Pancreas (tissue), 10 donors: ENCODE data around the gene SNRK. TPM values are rescaled to one million over a fixed set of nuclear protein-coding genes. Genes with fewer than 3 reads are reported as not detected.

Experiments
- ATAC-seq, 4 donors: fragments of 200-7000 bp; cut with Tn5 transposase; one replicate each; pipeline versions ENCODE4 v1.8.0 to v1.9.1; 2020; ENCODE audit warnings: mild to moderate bottlenecking in 4 of 4, moderate library complexity in 4 of 4
- DNase-seq, 6 donors: peaks; one replicate each; pipeline ENCODE4 v3.0.0-alpha.2; 2020
- FAIRE-seq: peaks from 2 replicates; lab custom pipeline; 2012; peaks lifted over from hg19 to GRCh38; lab: Jason Lieb, UNC
- H3K27ac ChIP-seq, 4 donors: fragments of 200-600 bp; sonication (generic); 1 replicate in 3 of 4; 2 replicates in 1 of 4; pipeline versions ENCODE4 v1.5.0 to v1.8.0; 2020
- H3K27me3 ChIP-seq, 4 donors: fragments of 200-600 bp; one replicate each; pipeline ENCODE4 v1.8.0; 2021
- H3K36me3 ChIP-seq, 3 donors: fragments of 200-600 bp; sonication (generic) in 1 of 3; one replicate each; pipeline versions ENCODE4 v1.5.0 to v1.8.0; 2020 to 2021
- H3K4me1 ChIP-seq, 3 donors: fragments of 200-600 bp; one replicate each; pipeline ENCODE4 v1.8.0; 2021
- H3K4me3 ChIP-seq, 4 donors: fragments of 200-600 bp; sonication (generic) in 2 of 4; one replicate each; pipeline versions ENCODE4 v1.5.0 to v1.8.0; 2020 to 2021
- H3K9me3 ChIP-seq, 4 donors: fragments of 200-600 bp; one replicate each; pipeline ENCODE4 v1.8.0; 2021
- WGBS, 2 donors: extraction: QIAGEN DNeasy Blood & Tissue Kit; methylation state at CpG; one replicate each; pipeline ENCODE4 v1.1.7; 2013; 5-methylcytosine and 5-hydroxymethylcytosine counted together
- intact Hi-C, 3 donors: fragments of 100-400 bp; cut with DNase I; formaldehyde crosslinking; loops; one replicate each; pipeline versions ENCODE4 v1.11.1 to v1.14.2; 2022
- polyA plus RNA-seq, 2 donors: library from polyadenylated mRNA; stranded (reverse); fragments of 200-250 nt; gene quantifications; one replicate each; pipeline ENCODE4 v1.2.3, GENCODE V29; 2013
- total RNA-seq, 6 donors: library from RNA; stranded (reverse); fragmentation: NEBNext Ultra II Directional in 4 of 6; extraction: Animal tissue kit (Norgen Biotek cat#: 25700) in 4 of 6; gene quantifications; one replicate each; pipeline versions ENCODE4 v1.2.1 to v1.2.4, GENCODE V29; 2021 to 2023
- TF ChIP-seq, protein P1 (sequence below), 4 donors: fragments of 200-600 bp; sonication (generic) in 3 of 4; IDR thresholded peaks; one replicate each; pipeline versions ENCODE4 v1.5.0 to v1.8.0; 2021; ENCODE audit warnings: antibody characterized with exemption in 4 of 4
- donor health status: healthy with polysubstance abuse.
- donor health status: DM: no; HTN: no; CAD: no; lungs with moderate emphysema.
- donor health status: DM: no; HTN: no; CAD: no.
- donor health status: control.
- donor health status: control.
- donor health status: Bipolar disorder and iron deficiency.
- donor health status: DM: yes; HTN: yes; CAD: no.
- donor health status: DM: no; HTN: no; CAD: no.
- donor health status: DM: no; HTN: no; CAD: no.
- donor health status: DM: yes; HTN: yes; CAD: no.

Gene SNRK
- total and polyA plus RNA-seq, 8 donors, result 6.3 to 24.2 (median 17.2) TPM

DNA sequence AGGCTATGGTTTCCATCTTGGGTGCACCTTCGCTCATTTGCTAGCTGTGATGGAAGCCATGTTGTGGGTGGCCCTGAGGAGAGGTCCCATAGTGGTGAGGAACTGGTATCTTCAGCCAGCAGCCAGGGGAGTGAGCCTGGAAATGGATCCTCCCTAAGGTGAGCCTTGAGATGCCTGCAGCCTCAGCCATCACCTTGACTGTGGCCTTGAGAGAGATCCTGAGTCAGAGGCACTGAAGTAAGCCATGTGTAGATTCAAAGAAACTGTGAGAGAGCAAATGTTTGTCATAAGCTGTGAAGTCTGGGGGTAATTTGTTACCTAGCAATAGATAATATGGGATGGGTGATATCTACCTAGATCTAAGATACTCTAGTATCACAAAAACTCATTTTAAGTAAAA, 105.3 kb downstream of the SNRK start:
- intact Hi-C loops, result no loop called here
- TF ChIP-seq, protein P1, sequence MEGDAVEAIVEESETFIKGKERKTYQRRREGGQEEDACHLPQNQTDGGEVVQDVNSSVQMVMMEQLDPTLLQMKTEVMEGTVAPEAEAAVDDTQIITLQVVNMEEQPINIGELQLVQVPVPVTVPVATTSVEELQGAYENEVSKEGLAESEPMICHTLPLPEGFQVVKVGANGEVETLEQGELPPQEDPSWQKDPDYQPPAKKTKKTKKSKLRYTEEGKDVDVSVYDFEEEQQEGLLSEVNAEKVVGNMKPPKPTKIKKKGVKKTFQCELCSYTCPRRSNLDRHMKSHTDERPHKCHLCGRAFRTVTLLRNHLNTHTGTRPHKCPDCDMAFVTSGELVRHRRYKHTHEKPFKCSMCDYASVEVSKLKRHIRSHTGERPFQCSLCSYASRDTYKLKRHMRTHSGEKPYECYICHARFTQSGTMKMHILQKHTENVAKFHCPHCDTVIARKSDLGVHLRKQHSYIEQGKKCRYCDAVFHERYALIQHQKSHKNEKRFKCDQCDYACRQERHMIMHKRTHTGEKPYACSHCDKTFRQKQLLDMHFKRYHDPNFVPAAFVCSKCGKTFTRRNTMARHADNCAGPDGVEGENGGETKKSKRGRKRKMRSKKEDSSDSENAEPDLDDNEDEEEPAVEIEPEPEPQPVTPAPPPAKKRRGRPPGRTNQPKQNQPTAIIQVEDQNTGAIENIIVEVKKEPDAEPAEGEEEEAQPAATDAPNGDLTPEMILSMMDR (IDR thresholded peaks at IDR 0.05), result no peak
- ATAC-seq (peak in 2 of 4 donors; percentile 6 to 17), FAIRE-seq (no peak), DNase-seq (peak in 3 of 6 donors; percentile 25 to 58 (median 44))
- Histone ChIP-seq H3K9me3 (no peaks in the 10 kb centered on the region), H3K4me3 (no peak overlapping the region), H3K36me3 (no peaks in the 10 kb centered on the region), H3K4me1 (peaks cover 32 to 41% (median 32%) of the 10 kb centered on the region in 3 donors), H3K27ac (peak overlapping the region; percentile 29 to 84 (median 40)), H3K27me3 (no peaks in the 10 kb centered on the region)
- 64 to 99% methylated on average over 1 of the region's 1 CpG for WGBS, 2 donors

GRCh38 chr3:43394041-43394554, 107.8 kb downstream of the SNRK start:
- Histone ChIP-seq H3K27ac (no peak overlapping the region), H3K4me3 (no peak overlapping the region), H3K9me3 (no peaks in the 10 kb centered on the region), H3K27me3 (no peaks in the 10 kb centered on the region), H3K36me3 (no peaks in the 10 kb centered on the region), H3K4me1 (peaks cover 16 to 28% (median 18%) of the 10 kb centered on the region in 3 donors)
- 45 to 59% methylated on average over 2 of the region's 2 CpGs for WGBS, 2 donors
- ATAC-seq (no peak), FAIRE-seq (no peak), DNase-seq (peak in 1 of 6 donors; percentile 16)
- TF ChIP-seq, protein P1 (IDR thresholded peaks at IDR 0.05), result no peak
- intact Hi-C loops, result no loop called here

GRCh38 chr3:43399034-43399433, 112.7 kb downstream of the SNRK start:
- ATAC-seq, result no peak
- no peaks in the 10 kb centered on the region for H3K36me3 ChIP-seq

GRCh38 chr3:43400167-43400566, 113.8 kb downstream of the SNRK start:
- intact Hi-C loops, result no loop called here
- Histone ChIP-seq H3K4me1 (no peaks in the 10 kb centered on the region), H3K27ac (no peak overlapping the region)

More at GRCh38 chr3:43399034-43399433, 112.7 kb downstream of the SNRK start:
- no peaks in the 10 kb centered on the region for H3K9me3 ChIP-seq
- H3K27ac ChIP-seq, result no peak overlapping the region
- no peak for DNase-seq
- TF ChIP-seq, protein P1 (IDR thresholded peaks at IDR 0.05), result no peak
- H3K4me1 ChIP-seq, result no peaks in the 10 kb centered on the region
- no peak for FAIRE-seq
- intact Hi-C loops, result no loop called here
- 91 to 93% methylated on average over 6 of the region's 6 CpGs for WGBS, 2 donors
- H3K27me3 ChIP-seq, result no peaks in the 10 kb centered on the region
- H3K4me3 ChIP-seq, result no peak overlapping the region

More at GRCh38 chr3:43400167-43400566, 113.8 kb downstream of the SNRK start:
- Histone ChIP-seq H3K27me3 (no peaks in the 10 kb centered on the region), H3K9me3 (no peaks in the 10 kb centered on the region), H3K36me3 (no peaks in the 10 kb centered on the region), H3K4me3 (no peak overlapping the region)
- FAIRE-seq (no peak), ATAC-seq (no peak), DNase-seq (no peak)
- WGBS, 2 donors, result 59 to 63% methylated on average over 1 of the region's 1 CpG
- TF ChIP-seq, protein P1 (IDR thresholded peaks at IDR 0.05), result no peak

Other genes with a start within 250 kb of the SNRK start
- 1 to 10 TPM; 6.0 to 9.9 (median 7.8) TPM for gene POMGNT2, start 180.5 kb upstream of the SNRK start, total RNA-seq
- 10 to 100 TPM in 1 of 2 donors, 1 to 10 TPM in 1; 4.4 to 13.5 TPM for gene POMGNT2, start 180.5 kb upstream of the SNRK start, polyA plus RNA-seq